ENCODE measurements around the gene IL6R.

The IL6R gene

GRCh38 chr1:154446292-154446691 is 41.1 kb downstream of the IL6R start:
- DNase-seq (ENCODE audit: low read depth, low spot score), result no peak

GRCh38 chr1:154446789-154447188 is 41.6 kb downstream of the IL6R start:
- Histone ChIP-seq H3K27ac (no peak overlapping the region), H3K36me3 (ENCODE audit: insufficient read depth, low read length) (no peaks in the 10 kb centered on the region), H3K9ac (ENCODE audit: insufficient read length) (no peak overlapping the region), H3K9me3 (ENCODE audit: low read depth, low read length) (no peaks in the 10 kb centered on the region), H3K4me3 (no peak overlapping the region)
- no peak for DNase-seq (ENCODE audit: low read depth, low spot score)
- TF ChIP-seq FOXP2 (optimal IDR thresholded peaks at IDR 0.05; ENCODE audit: control extremely low read depth, extremely low read length, insufficient read depth), result no peak
- TF ChIP-seq EZH2 (IDR thresholded peaks at IDR 0.05), result no peak
- TF ChIP-seq POLR2AphosphoS5 (IDR thresholded peaks at IDR 0.05; ENCODE audit: borderline replicate concordance, low read depth, low read length), result no peak

More at GRCh38 chr1:154446292-154446691, 41.1 kb downstream of the IL6R start:
- no peak overlapping the region for H3K4me3 ChIP-seq
- no peaks in the 10 kb centered on the region for H3K36me3 ChIP-seq (ENCODE audit: insufficient read depth, low read length)
- no peak overlapping the region for H3K27ac ChIP-seq
- H3K9ac ChIP-seq (ENCODE audit: insufficient read length), result no peak overlapping the region
- TF ChIP-seq FOXP2 (optimal IDR thresholded peaks at IDR 0.05; ENCODE audit: control extremely low read depth, extremely low read length, insufficient read depth), result no peak
- TF ChIP-seq EZH2 (IDR thresholded peaks at IDR 0.05), result no peak
- no peak for TF ChIP-seq POLR2AphosphoS5 (IDR thresholded peaks at IDR 0.05; ENCODE audit: borderline replicate concordance, low read depth, low read length)
- H3K9me3 ChIP-seq (ENCODE audit: low read depth, low read length), result no peaks in the 10 kb centered on the region

- Histone ChIP-seq H3K27ac (no peak overlapping the region), H3K4me3 (no peak overlapping the region), H3K36me3 (ENCODE audit: insufficient read depth, low read length) (no peaks in the 10 kb centered on the region), H3K9me3 (ENCODE audit: low read depth, low read length) (no peaks in the 10 kb centered on the region), H3K9ac (ENCODE audit: insufficient read length) (no peak overlapping the region)
- TF ChIP-seq POLR2AphosphoS5 (IDR thresholded peaks at IDR 0.05; ENCODE audit: borderline replicate concordance, low read depth, low read length), result no peak
- no peak for TF ChIP-seq EZH2 (IDR thresholded peaks at IDR 0.05)
- TF ChIP-seq FOXP2 (optimal IDR thresholded peaks at IDR 0.05; ENCODE audit: control extremely low read depth, extremely low read length, insufficient read depth), result no peak
- DNase-seq (ENCODE audit: low read depth, low spot score), result no peak
Measured at GRCh38 chr1:154448331-154448811, 43.2 kb downstream of the IL6R start.

GRCh38 chr1:154453161-154453560 is 48.0 kb downstream of the IL6R start:
- Histone ChIP-seq H3K9me3 (ENCODE audit: low read depth, low read length) (no peaks in the 10 kb centered on the region), H3K9ac (ENCODE audit: insufficient read length) (peak overlapping the region; percentile 39), H3K4me3 (peak overlapping the region; percentile 35), H3K27ac (peak overlapping the region; percentile 74), H3K36me3 (ENCODE audit: insufficient read depth, low read length) (no peaks in the 10 kb centered on the region)
- no peak for DNase-seq (ENCODE audit: low read depth, low spot score)
- TF ChIP-seq POLR2AphosphoS5 (IDR thresholded peaks at IDR 0.05; ENCODE audit: borderline replicate concordance, low read depth, low read length) (no peak), FOXP2 (optimal IDR thresholded peaks at IDR 0.05; ENCODE audit: control extremely low read depth, extremely low read length, insufficient read depth) (no peak), EZH2 (IDR thresholded peaks at IDR 0.05) (no peak)

- TF ChIP-seq FOXP2 (optimal IDR thresholded peaks at IDR 0.05; ENCODE audit: control extremely low read depth, extremely low read length, insufficient read depth) (no peak), POLR2AphosphoS5 (IDR thresholded peaks at IDR 0.05; ENCODE audit: borderline replicate concordance, low read depth, low read length) (no peak), EZH2 (IDR thresholded peaks at IDR 0.05) (no peak)
- no peaks in the 10 kb centered on the region for H3K9me3 ChIP-seq (ENCODE audit: low read depth, low read length)
- H3K9ac ChIP-seq (ENCODE audit: insufficient read length), result peak overlapping the region; percentile 39
- H3K4me3 ChIP-seq, result peak overlapping the region; percentile 35
- H3K27ac ChIP-seq, result peak overlapping the region; percentile 74
- H3K36me3 ChIP-seq (ENCODE audit: insufficient read depth, low read length), result no peaks in the 10 kb centered on the region
- no peak for DNase-seq (ENCODE audit: low read depth, low spot score)
Measured at GRCh38 chr1:154453574-154454352, 48.6 kb downstream of the IL6R start.

GRCh38 chr1:154454386-154455120 is 49.4 kb downstream of the IL6R start:
- TF ChIP-seq POLR2AphosphoS5 (IDR thresholded peaks at IDR 0.05; ENCODE audit: borderline replicate concordance, low read depth, low read length), result no peak
- no peak for TF ChIP-seq EZH2 (IDR thresholded peaks at IDR 0.05)
- no peak for TF ChIP-seq FOXP2 (optimal IDR thresholded peaks at IDR 0.05; ENCODE audit: control extremely low read depth, extremely low read length, insufficient read depth)
- H3K36me3 ChIP-seq (ENCODE audit: insufficient read depth, low read length), result no peaks in the 10 kb centered on the region
- H3K27ac ChIP-seq, result no peak overlapping the region
- no peak overlapping the region for H3K4me3 ChIP-seq
- H3K9me3 ChIP-seq (ENCODE audit: low read depth, low read length), result no peaks in the 10 kb centered on the region
- DNase-seq (ENCODE audit: low read depth, low spot score), result no peak
- no peak overlapping the region for H3K9ac ChIP-seq (ENCODE audit: insufficient read length)

GRCh38 chr1:154456631-154457030 is 51.5 kb downstream of the IL6R start:
- H3K4me3 ChIP-seq, result no peak overlapping the region
- H3K9ac ChIP-seq (ENCODE audit: insufficient read length), result no peak overlapping the region
- no peak overlapping the region for H3K27ac ChIP-seq
- H3K9me3 ChIP-seq (ENCODE audit: low read depth, low read length), result no peaks in the 10 kb centered on the region
- H3K36me3 ChIP-seq (ENCODE audit: insufficient read depth, low read length), result no peaks in the 10 kb centered on the region
- DNase-seq (ENCODE audit: low read depth, low spot score), result no peak
- TF ChIP-seq EZH2 (IDR thresholded peaks at IDR 0.05) (no peak), FOXP2 (optimal IDR thresholded peaks at IDR 0.05; ENCODE audit: control extremely low read depth, extremely low read length, insufficient read depth) (no peak), POLR2AphosphoS5 (IDR thresholded peaks at IDR 0.05; ENCODE audit: borderline replicate concordance, low read depth, low read length) (no peak)

- TF ChIP-seq POLR2AphosphoS5 (IDR thresholded peaks at IDR 0.05; ENCODE audit: borderline replicate concordance, low read depth, low read length), result no peak
- TF ChIP-seq FOXP2 (optimal IDR thresholded peaks at IDR 0.05; ENCODE audit: control extremely low read depth, extremely low read length, insufficient read depth), result no peak
- no peak for TF ChIP-seq EZH2 (IDR thresholded peaks at IDR 0.05)
- H3K27ac ChIP-seq, result no peak overlapping the region
- DNase-seq (ENCODE audit: low read depth, low spot score), result no peak
- H3K9me3 ChIP-seq (ENCODE audit: low read depth, low read length), result no peaks in the 10 kb centered on the region
- no peak overlapping the region for H3K4me3 ChIP-seq
- H3K9ac ChIP-seq (ENCODE audit: insufficient read length), result no peak overlapping the region
- no peaks in the 10 kb centered on the region for H3K36me3 ChIP-seq (ENCODE audit: insufficient read depth, low read length)
Measured at GRCh38 chr1:154459080-154459479, 53.9 kb downstream of the IL6R start.

Measured in SK-N-MC (cell line).